GM10266 (cell line): Measurements from ENCODE around the gene GBX1.

Experiments used
- DNase-seq: peaks from one replicate; pipeline ENCODE4 v3.0.0; 2012; ENCODE audit errors: extremely low spot score
- CTCF ChIP-seq: IDR thresholded peaks from 2 replicates; pipeline ENCODE4 v1.5.1; 2012; ENCODE audit warnings: mild to moderate bottlenecking, low read depth; ENCODE audit not compliant: control insufficient read depth, insufficient read depth; ENCODE audit errors: missing control alignments

GBX1 gene

GRCh38 chr7:151143261-151144015, 24.1 kb downstream of the GBX1 start:
- no peak for DNase-seq
- TF ChIP-seq CTCF, result no peak

- no peak for TF ChIP-seq CTCF
- no peak for DNase-seq
Measured at GRCh38 chr7:151142686-151143040, 24.8 kb downstream of the GBX1 start.

- no peak for DNase-seq
- TF ChIP-seq CTCF, result no peak
Measured at GRCh38 chr7:151141855-151142685, 25.4 kb downstream of the GBX1 start.

GRCh38 chr7:151141311-151141854, 26.1 kb downstream of the GBX1 start:
- DNase-seq, result no peak
- TF ChIP-seq CTCF, result no peak

GRCh38 chr7:151140826-151141225, 26.7 kb downstream of the GBX1 start:
- no peak for DNase-seq
- no peak for TF ChIP-seq CTCF

GRCh38 chr7:151139791-151140190, 27.7 kb downstream of the GBX1 start:
- DNase-seq, result no peak
- no peak for TF ChIP-seq CTCF
